Measurements from ENCODE around the gene DTNA.

GRCh38 chr18:34913837-34914661, 204.0 kb downstream of the DTNA start:
- TF ChIP-seq GATA2 (IDR thresholded peaks at IDR 0.05; ENCODE audit: low read depth, low read length) (no peak), GATA3 (IDR thresholded peaks at IDR 0.05; ENCODE audit: low read depth, low read length) (no peak)

Data from SH-SY5Y (cell line).